Islet of Langerhans (tissue), 1 donor: ENCODE results near the gene PLCH1.

Experiments used
- FAIRE-seq: peaks from one replicate; lab custom pipeline; 2011; peaks lifted over from hg19 to GRCh38; lab: Jason Lieb, UNC

The PLCH1 gene

DNA sequence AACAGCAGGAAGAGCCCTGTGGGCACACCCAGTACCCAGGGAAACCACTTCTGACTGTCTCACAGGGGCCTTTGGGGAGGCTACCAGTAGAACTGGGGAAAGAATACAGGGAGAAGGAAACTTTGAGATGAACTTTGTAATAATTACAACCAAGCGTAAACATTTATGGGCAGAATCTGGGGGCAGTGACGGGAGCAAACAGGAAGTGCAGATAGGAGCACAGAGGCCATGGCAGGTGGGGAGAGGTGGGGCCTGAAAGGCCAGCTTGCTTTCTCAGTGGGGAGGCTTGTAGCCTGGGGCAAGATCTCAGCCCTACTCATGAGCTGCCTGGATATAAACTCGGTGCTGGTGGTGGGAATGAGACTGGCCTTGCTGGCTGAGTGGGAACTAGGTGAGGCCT is 209.8 kb downstream of the PLCH1 start:
- FAIRE-seq = no peak

GRCh38 chr3:155528579-155528978 is 216.3 kb downstream of the PLCH1 start:
- FAIRE-seq = no peak

- no peak for FAIRE-seq
Observed at GRCh38 chr3:155525324-155525833, 219.5 kb downstream of the PLCH1 start.

GRCh38 chr3:155520463-155520862 is 224.4 kb downstream of the PLCH1 start:
- no peak for FAIRE-seq

DNA sequence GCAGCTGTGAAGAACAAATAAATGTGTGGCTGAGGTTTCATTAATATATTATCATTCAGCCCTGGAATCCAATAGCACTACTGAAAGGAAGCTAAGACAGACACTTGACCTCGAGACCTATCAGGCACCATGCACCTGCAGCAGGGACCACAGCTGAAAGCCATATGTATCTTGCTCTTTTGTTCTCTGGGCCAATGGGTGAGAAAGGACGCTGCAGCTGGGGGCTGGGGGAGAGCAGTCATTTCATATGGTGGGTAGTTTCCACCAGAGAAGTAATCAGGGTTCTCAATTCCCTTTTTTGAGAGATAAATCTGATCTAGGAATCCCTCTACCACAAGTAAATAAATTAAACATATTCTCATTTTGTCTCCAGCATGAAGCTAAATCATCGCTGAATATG is 225.8 kb downstream of the PLCH1 start:
- FAIRE-seq = no peak

GRCh38 chr3:155517903-155518302 is 227.0 kb downstream of the PLCH1 start:
- no peak for FAIRE-seq

- no peak for FAIRE-seq
Observed at GRCh38 chr3:155516439-155516838, 228.4 kb downstream of the PLCH1 start.

DNA sequence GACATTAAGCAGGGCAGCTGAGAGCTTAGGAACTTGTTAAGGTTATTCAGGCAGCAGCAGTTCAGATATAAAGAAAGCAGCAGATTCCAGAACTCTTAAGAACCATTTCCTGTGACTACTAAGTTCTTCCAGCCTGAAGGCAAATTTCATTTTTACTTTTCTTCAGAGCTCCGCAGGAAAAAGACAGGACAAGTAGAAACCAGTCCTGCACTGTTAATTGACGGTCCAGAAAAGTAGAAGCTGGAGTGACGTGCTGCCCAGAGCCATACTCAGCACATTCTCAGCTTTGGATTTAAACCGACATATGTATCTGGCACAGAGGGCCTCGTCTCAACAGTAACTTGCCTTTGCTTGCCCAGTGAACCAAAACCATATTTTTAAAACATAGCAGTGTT is 232.0 kb downstream of the PLCH1 start:
- FAIRE-seq = no peak

- no peak for FAIRE-seq
Observed at GRCh38 chr3:155512175-155512866, 232.6 kb downstream of the PLCH1 start.

DNA sequence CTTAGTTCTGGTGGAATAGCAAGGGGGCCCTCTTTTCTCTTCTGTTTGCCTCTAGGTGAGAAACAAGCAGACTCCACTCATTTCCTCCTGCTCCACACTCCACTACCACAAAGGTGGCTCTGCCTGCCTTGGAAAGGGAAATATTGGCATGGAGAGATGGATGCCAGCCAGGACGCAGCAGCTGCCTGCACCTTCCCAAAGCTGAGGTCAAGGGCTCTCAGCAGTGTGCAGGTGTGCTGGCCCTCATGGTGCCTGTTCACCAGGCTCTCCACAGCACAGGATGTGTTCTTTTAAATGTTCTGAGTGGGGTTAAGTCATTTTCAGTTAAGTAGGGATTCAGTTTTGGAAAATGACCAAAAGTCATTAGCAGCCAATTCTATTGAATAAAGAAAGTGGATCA is 240.2 kb downstream of the PLCH1 start:
- no peak for FAIRE-seq

- no peak for FAIRE-seq
Observed at GRCh38 chr3:155502630-155503029, 242.2 kb downstream of the PLCH1 start.

DNA sequence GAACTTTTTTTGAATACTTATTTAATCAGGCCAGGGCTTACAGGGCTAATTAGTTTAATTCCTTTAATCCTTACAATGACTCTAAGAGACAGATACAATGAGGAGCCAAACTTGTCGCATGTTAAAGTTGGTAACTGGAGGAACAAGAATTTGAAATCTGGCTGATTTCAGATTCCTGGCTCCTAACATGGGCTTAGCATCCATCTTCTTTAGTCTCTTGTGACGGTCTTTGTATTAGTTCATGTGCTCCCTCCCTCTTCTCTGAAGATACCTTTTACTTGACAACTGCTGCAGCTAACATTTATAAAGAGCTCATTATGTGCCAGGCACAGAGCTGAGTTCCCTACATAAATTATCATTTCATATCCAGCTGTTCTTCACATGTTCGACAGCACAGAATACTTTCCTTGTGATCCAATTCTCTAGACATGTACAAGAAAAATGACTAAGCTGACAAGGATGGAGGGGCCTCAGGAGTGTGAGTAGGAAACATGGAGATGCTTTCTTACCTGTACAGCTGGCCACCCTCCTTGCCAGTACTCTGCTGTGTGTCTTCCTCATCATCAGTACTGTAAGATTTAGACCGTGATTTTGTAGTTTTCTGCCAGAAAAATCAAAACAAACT is 244.6 kb downstream of the PLCH1 start:
- FAIRE-seq = no peak

- FAIRE-seq = no peak
Observed at GRCh38 chr3:155497930-155498647, 246.8 kb downstream of the PLCH1 start.

- FAIRE-seq = no peak
Observed at GRCh38 chr3:155496206-155496605, 248.7 kb downstream of the PLCH1 start.

DNA sequence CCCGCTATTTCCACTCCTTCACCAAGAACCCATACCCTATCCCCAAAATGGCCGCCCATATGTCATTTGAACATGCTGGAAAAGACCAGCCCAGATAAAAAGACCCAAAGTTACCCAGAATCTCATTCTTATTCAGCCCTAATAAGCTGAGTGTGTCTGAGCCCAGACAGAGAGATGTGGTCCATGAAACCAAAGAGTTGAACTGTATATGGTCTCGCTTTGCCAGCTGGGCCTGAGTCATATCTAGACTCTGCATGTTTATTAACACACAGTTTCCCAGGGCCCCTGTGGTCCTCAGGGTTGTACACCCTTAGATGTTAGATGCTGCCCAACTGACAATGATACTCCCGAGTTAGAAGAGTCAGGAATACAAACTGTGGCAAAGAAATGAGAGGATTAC is 249.5 kb downstream of the PLCH1 start:
- no peak for FAIRE-seq

GRCh38 chr3:155494332-155494731 is 250.5 kb downstream of the PLCH1 start:
- no peak for FAIRE-seq

DNA sequence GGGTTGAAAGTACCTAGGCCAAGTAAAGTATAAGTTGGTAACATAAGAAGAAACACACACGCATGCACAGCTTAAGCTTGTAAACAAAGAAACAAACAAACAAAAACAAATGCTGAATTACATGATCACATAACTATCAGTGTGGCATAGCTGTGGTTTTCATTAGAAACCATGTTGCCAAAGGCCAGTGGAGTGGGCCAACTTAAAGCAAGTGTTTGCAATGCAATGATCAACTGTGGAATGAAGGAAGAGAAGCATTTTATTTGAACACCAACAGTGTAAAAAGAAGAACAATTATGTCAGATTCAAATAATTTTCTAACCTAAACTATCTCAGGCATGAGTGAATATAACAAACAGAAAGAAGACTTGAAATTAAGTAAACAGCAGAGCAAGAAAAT is 252.0 kb downstream of the PLCH1 start:
- no peak for FAIRE-seq

- FAIRE-seq = no peak
Observed at GRCh38 chr3:155491696-155492095, 253.2 kb downstream of the PLCH1 start.

GRCh38 chr3:155488671-155489070 is 256.2 kb downstream of the PLCH1 start:
- no peak for FAIRE-seq

DNA sequence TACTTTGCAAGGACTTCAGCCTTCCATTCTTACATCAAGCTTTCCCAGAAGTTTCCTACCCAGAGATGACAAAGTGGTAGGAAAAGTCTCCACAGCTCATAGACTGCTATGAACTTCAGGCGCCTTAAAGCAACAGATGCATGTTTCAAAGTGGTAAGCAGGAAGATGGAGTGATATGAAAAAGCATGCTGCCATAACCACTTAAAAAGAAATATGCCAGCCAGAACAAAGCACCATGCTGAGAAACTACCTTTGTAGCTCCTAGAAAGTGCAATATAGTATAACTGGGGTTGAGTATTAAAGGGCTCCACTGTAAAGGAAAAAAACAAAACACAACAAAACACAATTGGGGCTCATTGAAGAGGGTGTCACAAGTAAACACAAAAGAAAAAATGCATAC is 259.0 kb downstream of the PLCH1 start:
- FAIRE-seq = no peak

DNA sequence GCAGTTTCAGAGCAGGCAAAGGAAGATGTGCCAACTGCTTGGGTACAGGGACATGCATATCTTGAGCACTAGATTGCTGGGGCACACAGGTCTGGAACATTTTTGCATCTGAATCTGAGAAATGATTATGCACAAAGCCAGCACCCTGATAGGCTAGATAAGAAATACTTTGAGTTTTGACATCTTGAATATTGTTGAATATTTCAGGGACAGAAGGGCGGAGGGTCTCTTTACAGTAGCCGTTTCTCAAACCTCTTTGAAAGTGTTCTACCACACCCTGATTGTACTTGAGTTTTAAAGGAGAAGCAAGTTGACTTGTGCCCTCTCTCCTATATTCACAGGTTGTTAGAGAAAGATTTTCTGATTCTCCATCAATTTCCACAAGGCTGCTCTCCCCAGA is 263.3 kb downstream of the PLCH1 start:
- FAIRE-seq = no peak

DNA sequence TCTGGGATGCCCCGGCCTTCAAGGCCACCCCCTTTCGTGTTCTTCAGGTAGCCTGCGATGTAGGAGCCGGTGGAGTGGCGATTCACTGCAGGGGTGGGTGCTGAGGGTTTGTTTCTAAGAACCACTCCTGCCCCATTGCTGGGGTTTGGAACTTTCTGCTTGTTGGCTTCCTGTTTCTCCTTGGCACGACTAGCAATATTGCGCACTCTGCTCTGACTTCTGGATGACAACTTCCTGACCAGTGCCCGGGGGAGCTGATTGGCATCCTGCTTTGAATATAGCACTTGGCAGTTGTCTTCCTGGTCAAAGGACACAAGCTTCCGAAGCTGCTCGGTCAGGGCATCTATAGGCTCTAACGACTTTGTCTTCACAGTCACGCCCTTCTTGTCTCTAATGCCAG is 263.8 kb downstream of the PLCH1 start:
- FAIRE-seq = no peak

DNA sequence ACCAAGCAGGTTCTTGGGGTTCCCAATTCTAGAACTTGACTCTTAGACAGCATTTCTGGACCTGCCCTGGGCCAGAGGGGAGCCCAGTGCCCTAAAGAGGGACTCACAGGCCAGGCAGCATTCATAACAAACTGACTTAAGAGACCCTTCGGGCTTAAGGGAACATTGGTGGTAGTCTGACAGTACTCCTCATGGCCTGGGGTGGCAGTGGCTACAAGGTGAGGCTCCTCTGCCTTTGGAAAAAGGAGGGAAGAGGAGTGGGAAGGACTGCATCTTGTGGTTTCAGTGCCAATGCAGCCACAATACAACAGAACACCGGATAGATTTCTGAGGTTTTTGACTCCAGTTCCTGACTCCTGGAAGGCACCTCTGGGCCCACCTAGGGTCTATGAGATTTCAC is 279.2 kb downstream of the PLCH1 start:
- FAIRE-seq = no peak

DNA sequence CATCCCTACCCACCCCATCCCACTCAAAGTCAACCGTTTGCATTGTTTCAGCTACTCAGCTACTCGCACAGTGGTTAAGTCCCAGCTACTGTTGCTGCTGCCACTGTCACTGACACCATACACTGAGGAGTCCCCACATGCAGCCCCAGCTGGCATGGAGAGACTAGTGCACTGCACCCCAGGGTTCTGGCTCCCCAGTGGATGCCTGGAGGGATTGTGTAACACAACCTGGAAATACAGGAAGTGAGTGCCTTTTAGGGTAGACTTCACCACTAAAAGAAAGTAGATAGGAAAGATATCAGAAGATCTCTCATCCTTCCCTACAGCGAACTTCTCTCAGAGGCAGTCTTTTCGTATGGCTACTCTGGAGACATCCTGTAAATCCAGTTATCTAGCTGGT is 282.2 kb downstream of the PLCH1 start:
- no peak for FAIRE-seq
